Measurements from ENCODE around the gene ATP6V0C. TPM values are rescaled to one million over a fixed set of nuclear protein-coding genes. Genes with fewer than 3 reads are reported as not detected.

Gene ATP6V0C
- total and polyA plus RNA-seq, 7 donors, result 33.2 to 233 (median 51.5) TPM

DNA sequence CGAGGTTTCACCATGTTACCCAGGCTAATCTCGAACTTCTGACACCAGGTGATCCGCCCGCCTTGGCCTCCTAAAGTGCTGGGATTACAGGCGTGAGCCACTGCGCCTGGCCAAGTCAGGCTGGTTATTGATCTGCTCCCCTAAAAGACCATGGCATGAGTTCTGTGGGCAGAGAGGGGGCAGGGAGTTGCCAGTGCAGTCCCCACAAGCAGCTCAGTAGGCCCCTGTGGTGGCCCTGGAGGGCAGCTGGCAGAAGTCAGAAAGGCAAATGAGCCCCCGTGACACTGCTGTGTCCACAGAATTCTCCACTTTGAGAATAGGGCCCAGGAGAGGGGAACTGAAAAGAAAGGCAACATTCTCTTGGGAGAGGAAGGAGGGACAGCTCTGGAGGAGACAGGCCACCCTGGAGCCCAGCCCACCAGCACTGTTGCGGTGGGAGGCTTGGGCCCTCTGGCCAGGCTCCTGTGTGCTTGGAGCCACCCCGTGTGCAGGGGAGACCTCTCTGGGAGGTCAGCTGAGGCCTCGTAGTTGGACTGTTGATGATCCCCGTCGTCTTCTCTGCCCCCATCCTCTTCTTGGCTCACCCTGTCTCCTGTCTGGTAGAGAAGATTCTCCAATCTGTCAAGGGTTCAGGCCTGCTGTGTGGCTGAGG is 4.3 kb downstream of the ATP6V0C start:
- H3K27me3 ChIP-seq, result no peaks in the 10 kb centered on the region
- peak overlapping the region; percentile 83 to 98 (median 94) for H3K27ac ChIP-seq
- H3K4me3 ChIP-seq, result no peak overlapping the region

DNA sequence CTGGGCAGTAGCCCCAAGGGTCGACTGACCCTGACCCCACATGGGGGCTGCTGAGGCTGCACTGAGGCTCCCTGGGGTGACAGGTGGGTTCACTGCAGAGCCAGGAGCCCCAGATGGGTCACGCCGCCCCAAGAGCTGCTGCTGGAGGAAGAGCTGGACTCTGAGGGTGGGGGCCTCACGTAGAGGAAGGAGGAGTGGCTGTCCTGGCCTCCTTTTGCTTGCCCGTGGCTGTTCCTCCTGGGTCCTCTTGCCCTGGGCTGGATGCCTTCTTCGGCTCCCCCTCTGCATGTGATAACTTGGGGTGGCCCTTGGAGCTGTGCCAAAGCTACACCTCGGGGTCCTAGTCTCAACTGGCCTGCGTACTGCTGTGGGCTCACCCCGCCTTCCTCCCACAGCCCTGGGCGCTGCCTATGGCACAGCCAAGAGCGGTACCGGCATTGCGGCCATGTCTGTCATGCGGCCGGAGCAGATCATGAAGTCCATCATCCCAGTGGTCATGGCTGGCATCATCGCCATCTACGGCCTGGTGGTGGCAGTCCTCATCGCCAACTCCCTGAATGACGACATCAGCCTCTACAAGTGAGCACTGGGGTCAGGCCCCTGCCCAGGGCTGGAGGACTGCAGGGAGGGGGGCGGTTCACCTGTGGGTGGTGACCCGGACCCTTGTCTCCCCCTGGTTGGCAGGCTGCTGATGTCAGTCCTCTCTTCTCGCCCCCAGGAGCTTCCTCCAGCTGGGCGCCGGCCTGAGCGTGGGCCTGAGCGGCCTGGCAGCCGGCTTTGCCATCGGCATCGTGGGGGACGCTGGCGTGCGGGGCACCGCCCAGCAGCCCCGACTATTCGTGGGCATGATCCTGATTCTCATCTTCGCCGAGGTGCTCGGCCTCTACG is 5.3 kb downstream of the ATP6V0C start:
- Histone ChIP-seq H3K27me3 (no peaks in the 10 kb centered on the region), H3K4me3 (peak overlapping the region in 3 of 4 donors; percentile 63 to 73 (median 69)), H3K36me3 (peaks cover 0 to 17% (median 5%) of the 10 kb centered on the region in 4 donors), H3K4me1 (peaks cover 0 to 66% (median 62%) of the 10 kb centered on the region in 4 donors), H3K9me3 (no peaks in the 10 kb centered on the region), H3K27ac (peak overlapping the region; percentile 83 to 98 (median 94))
- 80 to 86% methylated on average over 39 of the region's 39 CpGs for WGBS, 2 donors
- TF ChIP-seq POLR2A (IDR thresholded peaks at IDR 0.05) (no peak), POLR2AphosphoS5 (IDR thresholded peaks at IDR 0.05) (no peak), EP300 (IDR thresholded peaks at IDR 0.05) (no peak)
- TF ChIP-seq, protein P1, sequence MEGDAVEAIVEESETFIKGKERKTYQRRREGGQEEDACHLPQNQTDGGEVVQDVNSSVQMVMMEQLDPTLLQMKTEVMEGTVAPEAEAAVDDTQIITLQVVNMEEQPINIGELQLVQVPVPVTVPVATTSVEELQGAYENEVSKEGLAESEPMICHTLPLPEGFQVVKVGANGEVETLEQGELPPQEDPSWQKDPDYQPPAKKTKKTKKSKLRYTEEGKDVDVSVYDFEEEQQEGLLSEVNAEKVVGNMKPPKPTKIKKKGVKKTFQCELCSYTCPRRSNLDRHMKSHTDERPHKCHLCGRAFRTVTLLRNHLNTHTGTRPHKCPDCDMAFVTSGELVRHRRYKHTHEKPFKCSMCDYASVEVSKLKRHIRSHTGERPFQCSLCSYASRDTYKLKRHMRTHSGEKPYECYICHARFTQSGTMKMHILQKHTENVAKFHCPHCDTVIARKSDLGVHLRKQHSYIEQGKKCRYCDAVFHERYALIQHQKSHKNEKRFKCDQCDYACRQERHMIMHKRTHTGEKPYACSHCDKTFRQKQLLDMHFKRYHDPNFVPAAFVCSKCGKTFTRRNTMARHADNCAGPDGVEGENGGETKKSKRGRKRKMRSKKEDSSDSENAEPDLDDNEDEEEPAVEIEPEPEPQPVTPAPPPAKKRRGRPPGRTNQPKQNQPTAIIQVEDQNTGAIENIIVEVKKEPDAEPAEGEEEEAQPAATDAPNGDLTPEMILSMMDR (IDR thresholded peaks at IDR 0.05), result no peak
- DNase-seq, result peak; percentile 79
- intact Hi-C loops (cut with DNase I), result no loop called here

More for the DNA sequence above, 4.3 kb downstream of the ATP6V0C start:
- Histone ChIP-seq H3K4me1 (peaks cover 0 to 69% (median 66%) of the 10 kb centered on the region in 4 donors), H3K9me3 (no peaks in the 10 kb centered on the region), H3K36me3 (peaks cover 0 to 7% (median 0%) of the 10 kb centered on the region in 4 donors)
- WGBS, 2 donors, result 74 to 82% methylated on average over 12 of the region's 12 CpGs
- intact Hi-C loops (cut with DNase I), result no loop called here
- no peak for DNase-seq
- TF ChIP-seq, protein P1 (IDR thresholded peaks at IDR 0.05), result no peak
- no peak for TF ChIP-seq POLR2A (IDR thresholded peaks at IDR 0.05)
- no peak for TF ChIP-seq EP300 (IDR thresholded peaks at IDR 0.05)
- no peak for TF ChIP-seq POLR2AphosphoS5 (IDR thresholded peaks at IDR 0.05)

DNA sequence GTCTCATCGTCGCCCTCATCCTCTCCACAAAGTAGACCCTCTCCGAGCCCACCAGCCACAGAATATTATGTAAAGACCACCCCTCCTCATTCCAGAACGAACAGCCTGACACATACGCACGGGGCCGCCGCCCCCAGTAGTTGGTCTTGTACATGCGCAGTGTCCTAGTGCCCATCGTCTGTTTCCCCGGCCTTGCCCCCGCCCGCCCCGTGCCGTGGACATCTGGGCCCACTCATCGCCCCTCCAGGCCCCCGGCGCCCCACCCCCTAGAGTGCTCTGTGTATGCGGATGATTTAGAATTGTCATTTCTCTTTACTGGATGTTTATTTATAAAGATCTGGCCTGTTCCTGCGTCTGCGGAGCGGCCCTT is 5.9 kb downstream of the ATP6V0C start:
- intact Hi-C loops (cut with DNase I), result no loop called here
- 34 to 52% methylated on average over 22 of the region's 22 CpGs for WGBS, 2 donors
- peaks cover 0 to 63% (median 61%) of the 10 kb centered on the region in 4 donors for H3K4me1 ChIP-seq
- H3K4me3 ChIP-seq, result peak overlapping the region; percentile 4 to 73 (median 66)
- H3K27ac ChIP-seq, result peak overlapping the region; percentile 83 to 98 (median 94)
- peaks cover 0 to 23% (median 12%) of the 10 kb centered on the region in 4 donors for H3K36me3 ChIP-seq
- H3K27me3 ChIP-seq, result no peaks in the 10 kb centered on the region
- H3K9me3 ChIP-seq, result no peaks in the 10 kb centered on the region
- TF ChIP-seq POLR2A (IDR thresholded peaks at IDR 0.05) (no peak), EP300 (IDR thresholded peaks at IDR 0.05) (no peak), POLR2AphosphoS5 (IDR thresholded peaks at IDR 0.05) (no peak)
- TF ChIP-seq, protein P1 (IDR thresholded peaks at IDR 0.05), result no peak
- peak; percentile 76 for DNase-seq

DNA sequence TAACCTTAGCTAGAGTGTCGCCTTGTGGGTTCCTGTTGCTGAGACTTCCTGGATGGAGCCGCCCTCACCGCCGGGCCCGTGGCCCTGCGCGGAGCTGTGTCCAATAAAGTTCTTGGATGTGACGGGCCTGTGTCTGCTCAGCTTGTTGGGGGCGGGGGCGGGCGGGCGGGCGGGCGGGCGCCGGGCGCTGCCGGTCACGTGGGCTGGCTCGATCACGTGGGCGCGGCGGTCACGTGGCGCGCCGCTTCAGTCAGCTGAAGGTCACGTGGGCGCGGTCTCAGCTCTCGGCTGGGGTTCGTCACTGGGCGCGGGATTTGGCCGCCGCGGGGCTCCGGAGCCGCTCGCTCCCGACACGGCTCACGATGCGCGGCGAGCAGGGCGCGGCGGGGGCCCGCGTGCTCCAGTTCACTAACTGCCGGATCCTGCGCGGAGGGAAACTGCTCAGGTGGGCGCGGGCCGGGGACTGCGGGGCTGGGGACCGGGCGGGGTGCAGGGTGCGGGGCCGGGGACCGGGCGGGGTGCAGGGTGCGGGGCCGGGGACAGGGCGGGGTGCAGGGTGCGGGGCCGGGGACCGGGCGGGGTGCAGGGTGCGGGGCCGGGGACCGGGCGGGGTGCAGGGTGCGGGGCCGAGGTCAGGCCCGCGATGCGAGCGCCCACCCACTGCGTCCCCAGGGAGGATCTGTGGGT is 6.5 kb downstream of the ATP6V0C start, which contains the start of gene AMDHD2:
Gene AMDHD2, plus strand, starts transcription at position 275 of the 687 bp plus-strand sequence. Its CDS starts 88 bp downstream, at position 363.
- H3K4me1 ChIP-seq, result peaks cover 0 to 57% (median 56%) of the 10 kb centered on the region in 4 donors

More for the DNA sequence above, 6.5 kb downstream of the ATP6V0C start, which contains the start of gene AMDHD2:
- TF ChIP-seq POLR2A (IDR thresholded peaks at IDR 0.05) (no peak), POLR2AphosphoS5 (IDR thresholded peaks at IDR 0.05) (peak; percentile 54 to 85 (median 84)), EP300 (IDR thresholded peaks at IDR 0.05) (peak in 1 of 4 donors; percentile 49)
- WGBS, 2 donors, result 1% methylated on average over 83 of the region's 83 CpGs
- Histone ChIP-seq H3K27ac (peak within 1 kb of the TSS; percentile 83 to 98 (median 94)), H3K4me3 (peak within 1 kb of the TSS; percentile 51 to 73 (median 66)), H3K36me3 (peaks cover 0 to 27% (median 14%) of the 10 kb centered on the region in 4 donors), H3K27me3 (no peaks in the 10 kb centered on the region), H3K9me3 (no peaks in the 10 kb centered on the region)
- peak; percentile 95 for DNase-seq
- intact Hi-C loops (cut with DNase I), result no loop called here
